CD4-positive, alpha-beta T cell (primary cell): ENCODE results near the gene KNL1. TPM values are rescaled to one million over a fixed set of nuclear protein-coding genes. Genes with fewer than 3 reads are reported as not detected.

ENCODE experiments used
- ATAC-seq: fragments of 200-7000 bp; cut with Tn5 transposase; one replicate; pipeline ENCODE4 v1.10.0; 2022; ENCODE audit warnings: mild to moderate bottlenecking; ENCODE audit not compliant: poor library complexity
- CTCF ChIA-PET: fragments of 350-600 bp; sonication (Branson Sonifier 250); formaldehyde crosslinking; loops from one replicate; lab custom pipeline; 2021; ENCODE audit warnings: antibody characterized with exemption, inconsistent platforms; lab: Charles Lee
- POLR2A ChIA-PET: fragments of 350-600 bp; sonication (Branson Sonifier 250); formaldehyde crosslinking; loops from one replicate; lab custom pipeline; 2021; ENCODE audit warnings: antibody characterized with exemption, inconsistent platforms; lab: Charles Lee
- DNase-seq, 14 experiments: peaks; one replicate each; pipeline ENCODE4 v3.0.0-alpha.2; 2013 to 2020; ENCODE audit warnings: mixed read lengths in 2 of 14
- H3K27ac ChIP-seq, 2 donors: one replicate each; pipeline versions ENCODE4 v1.5.1 to v1.7.0; 2013; ENCODE audit warnings: low read length in 2 of 2, low read depth in 1 of 2, mild to moderate bottlenecking in 1 of 2
- H3K27me3 ChIP-seq, 2 experiments: 1 replicate in 1 of 2; 2 replicates in 1 of 2; pipeline versions ENCODE4 v1.6.1 to v1.7.0; 2013; ENCODE audit warnings: low read length in 2 of 2, control low read depth in 1 of 2, mild to moderate bottlenecking in 1 of 2, moderate library complexity in 1 of 2; ENCODE audit not compliant: insufficient read depth in 2 of 2, control insufficient read depth in 1 of 2
- H3K36me3 ChIP-seq: one replicate; pipeline ENCODE4 v1.6.1; 2013; ENCODE audit warnings: low read length, control low read depth; ENCODE audit not compliant: insufficient read depth
- H3K4me1 ChIP-seq: one replicate; pipeline ENCODE4 v1.6.1; 2013; ENCODE audit warnings: low read length, control low read depth; ENCODE audit not compliant: insufficient read depth
- H3K4me3 ChIP-seq: one replicate; pipeline ENCODE4 v1.5.1; 2013; ENCODE audit warnings: mild to moderate bottlenecking, low read length, moderate library complexity
- H3K9me3 ChIP-seq, 2 experiments: 1 replicate in 1 of 2; 2 replicates in 1 of 2; pipeline versions ENCODE4 v1.6.1 to v1.7.0; 2013; ENCODE audit warnings: low read length in 2 of 2, mild to moderate bottlenecking in 2 of 2, control low read depth in 1 of 2, moderate library complexity in 1 of 2; ENCODE audit not compliant: control insufficient read depth in 1 of 2, insufficient read depth in 1 of 2
- H3K27ac Mint-ChIP-seq: one replicate; pipeline ENCODE4 v1.8.0; 2020; ENCODE audit warnings: mixed read lengths
- H3K27me3 Mint-ChIP-seq: one replicate; pipeline ENCODE4 v1.8.0; 2021; ENCODE audit warnings: mixed read lengths
- H3K36me3 Mint-ChIP-seq: one replicate; pipeline ENCODE4 v1.8.0; 2021; ENCODE audit warnings: low read depth, mixed read lengths
- H3K4me1 Mint-ChIP-seq: one replicate; pipeline ENCODE4 v1.8.0; 2021; ENCODE audit warnings: low read depth, mixed read lengths
- H3K4me3 Mint-ChIP-seq: one replicate; pipeline ENCODE4 v1.8.0; 2020; ENCODE audit warnings: mild to moderate bottlenecking, mixed read lengths
- H3K9me3 Mint-ChIP-seq: one replicate; pipeline ENCODE4 v1.8.0; 2020; ENCODE audit warnings: mixed read lengths
- intact Hi-C, 2 experiments: fragments of 100-400 bp; cut with DNase I in 1 of 2; cut with micrococcal nuclease in 1 of 2; formaldehyde crosslinking; loops; one replicate each; pipeline versions ENCODE4 v1.15.1 to v1.9.0; 2023 to 2025; cut with DNase I, micrococcal nuclease
- total RNA-seq, 174 experiments: library from RNA in 2 of 174; stranded (reverse) in 2 of 174; gene quantifications; one replicate each; pipeline ENCODE4 v1.2.3 and lab custom pipeline; 2021 to 2026
- TF ChIP-seq, protein P1 (sequence below): fragments of 200-600 bp; IDR thresholded peaks from one replicate; pipeline ENCODE4 v1.8.0; 2022; ENCODE audit warnings: antibody characterized with exemption, mild to moderate bottlenecking

Gene KNL1
- total RNA-seq, 2 experiments from 2014 or later: 0.59 to 0.69 TPM

- Histone ChIP-seq H3K4me3 (no peak overlapping the region), H3K4me1 (no peaks in the 10 kb centered on the region), H3K36me3 (no peaks in the 10 kb centered on the region), H3K9me3 (no peaks in the 10 kb centered on the region), H3K27me3 (no peaks in the 10 kb centered on the region), H3K27ac (no peak overlapping the region)
- no peaks in the 10 kb centered on the region for H3K27me3 Mint-ChIP-seq
- no peaks in the 10 kb centered on the region for H3K9me3 Mint-ChIP-seq
- POLR2A ChIA-PET: no interaction called here
- TF ChIP-seq, protein P1, sequence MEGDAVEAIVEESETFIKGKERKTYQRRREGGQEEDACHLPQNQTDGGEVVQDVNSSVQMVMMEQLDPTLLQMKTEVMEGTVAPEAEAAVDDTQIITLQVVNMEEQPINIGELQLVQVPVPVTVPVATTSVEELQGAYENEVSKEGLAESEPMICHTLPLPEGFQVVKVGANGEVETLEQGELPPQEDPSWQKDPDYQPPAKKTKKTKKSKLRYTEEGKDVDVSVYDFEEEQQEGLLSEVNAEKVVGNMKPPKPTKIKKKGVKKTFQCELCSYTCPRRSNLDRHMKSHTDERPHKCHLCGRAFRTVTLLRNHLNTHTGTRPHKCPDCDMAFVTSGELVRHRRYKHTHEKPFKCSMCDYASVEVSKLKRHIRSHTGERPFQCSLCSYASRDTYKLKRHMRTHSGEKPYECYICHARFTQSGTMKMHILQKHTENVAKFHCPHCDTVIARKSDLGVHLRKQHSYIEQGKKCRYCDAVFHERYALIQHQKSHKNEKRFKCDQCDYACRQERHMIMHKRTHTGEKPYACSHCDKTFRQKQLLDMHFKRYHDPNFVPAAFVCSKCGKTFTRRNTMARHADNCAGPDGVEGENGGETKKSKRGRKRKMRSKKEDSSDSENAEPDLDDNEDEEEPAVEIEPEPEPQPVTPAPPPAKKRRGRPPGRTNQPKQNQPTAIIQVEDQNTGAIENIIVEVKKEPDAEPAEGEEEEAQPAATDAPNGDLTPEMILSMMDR: no peak
- CTCF ChIA-PET: no interaction called here
- no peak for DNase-seq
- H3K27ac Mint-ChIP-seq: no peak overlapping the region
- no peak for ATAC-seq
- no peaks in the 10 kb centered on the region for H3K36me3 Mint-ChIP-seq
- no peak overlapping the region for H3K4me3 Mint-ChIP-seq
- H3K4me1 Mint-ChIP-seq: no peaks in the 10 kb centered on the region
- intact Hi-C loops: no loop called here
Observed at GRCh38 chr15:40600956-40601355, 6.9 kb downstream of the KNL1 start.

DNA sequence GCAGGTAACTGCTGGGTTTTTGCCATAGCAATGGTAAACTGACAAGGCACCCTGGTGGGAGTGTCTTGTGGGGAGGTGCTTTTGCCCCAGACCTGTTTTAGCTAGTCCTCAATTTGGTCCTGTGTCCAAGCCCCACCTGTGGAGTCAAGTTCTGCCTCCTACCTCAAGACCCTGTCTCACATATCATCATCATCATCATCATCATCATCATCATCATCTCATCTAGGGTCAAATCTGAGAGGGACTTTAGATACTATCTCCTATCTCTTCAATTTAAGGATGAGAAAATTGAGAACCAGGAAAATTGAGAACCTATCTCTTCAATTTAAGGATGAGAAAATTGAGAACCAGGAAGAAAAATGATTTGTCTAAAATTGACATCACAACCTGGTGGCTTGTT, 9.9 kb downstream of the KNL1 start:
- Histone ChIP-seq H3K27ac (no peak overlapping the region), H3K9me3 (no peaks in the 10 kb centered on the region), H3K27me3 (no peaks in the 10 kb centered on the region), H3K36me3 (no peaks in the 10 kb centered on the region), H3K4me3 (no peak overlapping the region), H3K4me1 (no peaks in the 10 kb centered on the region)
- Mint-ChIP-seq H3K4me3 (no peak overlapping the region), H3K36me3 (no peaks in the 10 kb centered on the region), H3K27ac (no peak overlapping the region), H3K27me3 (no peaks in the 10 kb centered on the region), H3K9me3 (no peaks in the 10 kb centered on the region), H3K4me1 (no peaks in the 10 kb centered on the region)
- intact Hi-C loops: no loop called here
- ChIA-PET POLR2A (no interaction called here), CTCF (interaction anchor here (3.1 kb wide), 1 partner anchor 14 kb away, joined by 13 read pairs; no protein-coding TSS in a partner anchor)
- ATAC-seq (no peak), DNase-seq (no peak)
- TF ChIP-seq, protein P1: no peak

DNA sequence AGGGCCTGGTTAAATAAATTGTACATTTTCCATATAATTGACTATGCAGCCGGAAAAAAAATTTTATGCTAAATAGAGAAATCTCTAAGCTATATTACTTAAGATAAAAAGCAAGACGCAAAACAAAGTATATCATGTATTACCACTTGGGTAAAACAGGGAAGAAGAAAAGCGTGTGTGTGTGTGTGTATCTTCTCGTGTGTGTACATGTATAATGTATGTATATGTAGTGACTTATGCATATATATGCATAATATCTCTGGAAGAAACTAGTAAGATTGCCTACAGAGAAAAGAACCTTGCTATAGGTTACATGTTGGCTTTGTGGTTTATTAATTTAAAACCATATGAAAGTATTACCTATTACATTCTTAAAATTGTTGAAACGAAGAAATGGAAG, 19.0 kb downstream of the KNL1 start:
- ChIA-PET POLR2A (no interaction called here), CTCF (no interaction called here)
- Histone ChIP-seq H3K4me1 (no peaks in the 10 kb centered on the region), H3K9me3 (no peaks in the 10 kb centered on the region), H3K36me3 (no peaks in the 10 kb centered on the region), H3K4me3 (no peak overlapping the region), H3K27ac (no peak overlapping the region), H3K27me3 (no peaks in the 10 kb centered on the region)
- Mint-ChIP-seq H3K36me3 (no peaks in the 10 kb centered on the region), H3K4me3 (no peak overlapping the region), H3K9me3 (no peaks in the 10 kb centered on the region), H3K4me1 (no peaks in the 10 kb centered on the region), H3K27ac (no peak overlapping the region), H3K27me3 (no peaks in the 10 kb centered on the region)
- ATAC-seq (no peak), DNase-seq (no peak)
- intact Hi-C loops: no loop called here
- TF ChIP-seq, protein P1: no peak
